ENCODE measurements around the gene SCML1.

The SCML1 gene

DNA sequence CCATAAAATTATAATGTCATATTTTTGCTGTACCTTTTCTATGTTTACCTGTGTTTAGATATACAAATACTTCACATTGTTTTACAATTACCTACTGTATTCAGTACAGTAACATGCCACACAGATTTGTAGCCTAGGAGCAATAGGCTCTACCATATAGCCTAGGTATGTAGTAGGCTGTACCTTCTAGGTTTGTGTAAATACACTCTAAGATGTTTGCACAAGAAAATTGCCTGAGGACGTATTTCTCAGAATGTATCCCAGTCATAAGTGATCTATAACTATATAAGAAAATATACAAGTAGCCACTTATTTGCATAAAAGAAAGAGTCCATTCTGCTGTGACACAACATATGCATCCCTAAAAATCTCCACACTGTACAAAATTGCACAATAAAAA is 36.3 kb upstream of the SCML1 start:
- no peaks in the 10 kb centered on the region for H3K27me3 ChIP-seq (ENCODE audit: insufficient read depth, low read length, poor library complexity)
- H3K4ac ChIP-seq (ENCODE audit: low read depth, low read length): no peak overlapping the region
- no peak overlapping the region for H3K18ac ChIP-seq (ENCODE audit: low read length)
- H4K5ac ChIP-seq (ENCODE audit: low read length): no peak overlapping the region
- H4K8ac ChIP-seq (ENCODE audit: low read depth, low read length): no peak overlapping the region
- no peak overlapping the region for H3K4me2 ChIP-seq (ENCODE audit: low read length)
- WGBS (ENCODE audit: extremely low coverage, insufficient coverage, low lambda C conversion rate): no CpG with 5 or more reads among the region's 1 CpG
- H2BK15ac ChIP-seq (replicated peaks; ENCODE audit: low read depth): no peak overlapping the region
- H3K27ac ChIP-seq (ENCODE audit: low read depth, low read length): no peak overlapping the region
- no peaks in the 10 kb centered on the region for H3K4me1 ChIP-seq (ENCODE audit: control insufficient read depth, low read depth, low read length)
- no peak overlapping the region for H2AK5ac ChIP-seq (ENCODE audit: low read length)
- H3K56ac ChIP-seq (ENCODE audit: low read length): no peak overlapping the region
- H3K23ac ChIP-seq (ENCODE audit: low read length): no peak overlapping the region
- H3K79me2 ChIP-seq (ENCODE audit: control insufficient read depth, insufficient read depth, low read length): no peaks in the 10 kb centered on the region
- no peaks in the 10 kb centered on the region for H3K79me1 ChIP-seq (ENCODE audit: low read length)
- no peaks in the 10 kb centered on the region for H3K36me3 ChIP-seq (ENCODE audit: control insufficient read depth, insufficient read depth, low read length)
- no peak overlapping the region for H2BK120ac ChIP-seq (ENCODE audit: low read depth, low read length)
- H3K4me3 ChIP-seq (ENCODE audit: low read length): no peak overlapping the region
- DNase-seq: no peak
- H2BK5ac ChIP-seq (ENCODE audit: low read length): no peak overlapping the region
- H3K9ac ChIP-seq (ENCODE audit: low read length): no peak overlapping the region

GRCh38 chrX:17703201-17703600 is 34.1 kb upstream of the SCML1 start:
- no peak overlapping the region for H4K5ac ChIP-seq (ENCODE audit: low read length)
- H2AK5ac ChIP-seq (ENCODE audit: low read length): no peak overlapping the region
- no peaks in the 10 kb centered on the region for H3K4me1 ChIP-seq (ENCODE audit: control insufficient read depth, low read depth, low read length)
- no peaks in the 10 kb centered on the region for H3K36me3 ChIP-seq (ENCODE audit: control insufficient read depth, insufficient read depth, low read length)
- no peak overlapping the region for H3K27ac ChIP-seq (ENCODE audit: low read depth, low read length)
- H3K4ac ChIP-seq (ENCODE audit: low read depth, low read length): no peak overlapping the region
- no peak overlapping the region for H3K23ac ChIP-seq (ENCODE audit: low read length)
- H3K9ac ChIP-seq (ENCODE audit: low read length): no peak overlapping the region
- H3K4me2 ChIP-seq (ENCODE audit: low read length): no peak overlapping the region
- no peak for DNase-seq
- H3K18ac ChIP-seq (ENCODE audit: low read length): no peak overlapping the region
- no peaks in the 10 kb centered on the region for H3K79me1 ChIP-seq (ENCODE audit: low read length)
- no peaks in the 10 kb centered on the region for H3K27me3 ChIP-seq (ENCODE audit: insufficient read depth, low read length, poor library complexity)
- WGBS (ENCODE audit: extremely low coverage, insufficient coverage, low lambda C conversion rate): no CpG with 5 or more reads among the region's 2 CpGs
- H4K8ac ChIP-seq (ENCODE audit: low read depth, low read length): no peak overlapping the region
- H3K4me3 ChIP-seq (ENCODE audit: low read length): no peak overlapping the region
- no peak overlapping the region for H2BK120ac ChIP-seq (ENCODE audit: low read depth, low read length)
- no peak overlapping the region for H2BK15ac ChIP-seq (replicated peaks; ENCODE audit: low read depth)
- no peak overlapping the region for H2BK5ac ChIP-seq (ENCODE audit: low read length)
- H3K79me2 ChIP-seq (ENCODE audit: control insufficient read depth, insufficient read depth, low read length): no peaks in the 10 kb centered on the region
- no peak overlapping the region for H3K56ac ChIP-seq (ENCODE audit: low read length)

- H3K18ac ChIP-seq (ENCODE audit: low read length): no peak overlapping the region
- no peak overlapping the region for H4K5ac ChIP-seq (ENCODE audit: low read length)
- H3K36me3 ChIP-seq (ENCODE audit: control insufficient read depth, insufficient read depth, low read length): no peaks in the 10 kb centered on the region
- no peaks in the 10 kb centered on the region for H3K79me1 ChIP-seq (ENCODE audit: low read length)
- no peak for DNase-seq
- no peak overlapping the region for H4K8ac ChIP-seq (ENCODE audit: low read depth, low read length)
- no peak overlapping the region for H3K23ac ChIP-seq (ENCODE audit: low read length)
- no CpG with 5 or more reads among the region's 2 CpGs for WGBS (ENCODE audit: extremely low coverage, insufficient coverage, low lambda C conversion rate)
- no peak overlapping the region for H3K4me3 ChIP-seq (ENCODE audit: low read length)
- H3K9ac ChIP-seq (ENCODE audit: low read length): no peak overlapping the region
- H3K27me3 ChIP-seq (ENCODE audit: insufficient read depth, low read length, poor library complexity): no peaks in the 10 kb centered on the region
- H3K4me1 ChIP-seq (ENCODE audit: control insufficient read depth, low read depth, low read length): no peaks in the 10 kb centered on the region
- no peaks in the 10 kb centered on the region for H3K79me2 ChIP-seq (ENCODE audit: control insufficient read depth, insufficient read depth, low read length)
- H3K4ac ChIP-seq (ENCODE audit: low read depth, low read length): no peak overlapping the region
- no peak overlapping the region for H2AK5ac ChIP-seq (ENCODE audit: low read length)
- H2BK5ac ChIP-seq (ENCODE audit: low read length): no peak overlapping the region
- H3K4me2 ChIP-seq (ENCODE audit: low read length): no peak overlapping the region
- H3K56ac ChIP-seq (ENCODE audit: low read length): no peak overlapping the region
- H2BK15ac ChIP-seq (replicated peaks; ENCODE audit: low read depth): no peak overlapping the region
- H2BK120ac ChIP-seq (ENCODE audit: low read depth, low read length): no peak overlapping the region
- no peak overlapping the region for H3K27ac ChIP-seq (ENCODE audit: low read depth, low read length)
These were observed 32.1 kb upstream of the SCML1 start for GRCh38 chrX:17705211-17705610.

DNA sequence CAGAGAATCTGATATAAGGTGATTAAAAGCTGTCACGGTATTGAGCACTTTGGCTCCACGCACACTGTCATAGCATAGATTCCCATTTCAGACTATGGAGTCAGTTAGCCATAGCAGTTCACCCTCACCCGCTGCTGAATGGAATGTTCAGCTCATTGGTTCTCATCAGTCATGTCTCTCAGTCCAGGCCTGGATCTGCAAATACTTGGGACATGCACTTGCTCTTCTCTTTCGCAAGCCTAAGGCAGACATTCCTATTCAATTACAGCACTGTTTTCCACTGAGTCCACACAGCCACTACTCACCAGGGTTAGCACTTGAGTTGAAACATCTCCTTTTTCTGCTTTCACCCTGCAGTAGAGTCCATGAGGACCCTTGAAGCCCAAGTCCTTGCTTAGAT is 30.6 kb upstream of the SCML1 start:
- H3K36me3 ChIP-seq (ENCODE audit: control insufficient read depth, insufficient read depth, low read length): no peaks in the 10 kb centered on the region
- no peak overlapping the region for H2BK5ac ChIP-seq (ENCODE audit: low read length)
- WGBS (ENCODE audit: extremely low coverage, insufficient coverage, low lambda C conversion rate): no CpG with 5 or more reads among the region's 4 CpGs
- no peak overlapping the region for H3K23ac ChIP-seq (ENCODE audit: low read length)
- H4K8ac ChIP-seq (ENCODE audit: low read depth, low read length): no peak overlapping the region
- no peak overlapping the region for H3K56ac ChIP-seq (ENCODE audit: low read length)
- H3K27me3 ChIP-seq (ENCODE audit: insufficient read depth, low read length, poor library complexity): no peaks in the 10 kb centered on the region
- H3K4me2 ChIP-seq (ENCODE audit: low read length): no peak overlapping the region
- no peak overlapping the region for H3K27ac ChIP-seq (ENCODE audit: low read depth, low read length)
- no peaks in the 10 kb centered on the region for H3K79me2 ChIP-seq (ENCODE audit: control insufficient read depth, insufficient read depth, low read length)
- H2BK120ac ChIP-seq (ENCODE audit: low read depth, low read length): no peak overlapping the region
- no peaks in the 10 kb centered on the region for H3K79me1 ChIP-seq (ENCODE audit: low read length)
- H3K4ac ChIP-seq (ENCODE audit: low read depth, low read length): no peak overlapping the region
- no peaks in the 10 kb centered on the region for H3K4me1 ChIP-seq (ENCODE audit: control insufficient read depth, low read depth, low read length)
- peak; percentile 56 for DNase-seq
- H2AK5ac ChIP-seq (ENCODE audit: low read length): no peak overlapping the region
- H2BK15ac ChIP-seq (replicated peaks; ENCODE audit: low read depth): no peak overlapping the region
- H3K4me3 ChIP-seq (ENCODE audit: low read length): no peak overlapping the region
- no peak overlapping the region for H4K5ac ChIP-seq (ENCODE audit: low read length)
- no peak overlapping the region for H3K9ac ChIP-seq (ENCODE audit: low read length)
- no peak overlapping the region for H3K18ac ChIP-seq (ENCODE audit: low read length)

GRCh38 chrX:17707731-17708130 is 29.6 kb upstream of the SCML1 start:
- Histone ChIP-seq H2BK15ac (replicated peaks; ENCODE audit: low read depth) (no peak overlapping the region), H3K23ac (ENCODE audit: low read length) (no peak overlapping the region), H3K4me3 (ENCODE audit: low read length) (no peak overlapping the region), H2BK120ac (ENCODE audit: low read depth, low read length) (no peak overlapping the region), H2AK5ac (ENCODE audit: low read length) (no peak overlapping the region), H4K5ac (ENCODE audit: low read length) (no peak overlapping the region), H3K27me3 (ENCODE audit: insufficient read depth, low read length, poor library complexity) (no peaks in the 10 kb centered on the region), H3K79me1 (ENCODE audit: low read length) (no peaks in the 10 kb centered on the region), H3K18ac (ENCODE audit: low read length) (no peak overlapping the region), H3K79me2 (ENCODE audit: control insufficient read depth, insufficient read depth, low read length) (no peaks in the 10 kb centered on the region), H3K4me1 (ENCODE audit: control insufficient read depth, low read depth, low read length) (no peaks in the 10 kb centered on the region), H3K36me3 (ENCODE audit: control insufficient read depth, insufficient read depth, low read length) (no peaks in the 10 kb centered on the region), H2BK5ac (ENCODE audit: low read length) (no peak overlapping the region), H3K56ac (ENCODE audit: low read length) (no peak overlapping the region), H3K9ac (ENCODE audit: low read length) (no peak overlapping the region), H4K8ac (ENCODE audit: low read depth, low read length) (no peak overlapping the region), H3K4me2 (ENCODE audit: low read length) (no peak overlapping the region), H3K27ac (ENCODE audit: low read depth, low read length) (no peak overlapping the region), H3K4ac (ENCODE audit: low read depth, low read length) (no peak overlapping the region)
- DNase-seq: no peak
- WGBS (ENCODE audit: extremely low coverage, insufficient coverage, low lambda C conversion rate): no CpG with 5 or more reads among the region's 3 CpGs

DNA sequence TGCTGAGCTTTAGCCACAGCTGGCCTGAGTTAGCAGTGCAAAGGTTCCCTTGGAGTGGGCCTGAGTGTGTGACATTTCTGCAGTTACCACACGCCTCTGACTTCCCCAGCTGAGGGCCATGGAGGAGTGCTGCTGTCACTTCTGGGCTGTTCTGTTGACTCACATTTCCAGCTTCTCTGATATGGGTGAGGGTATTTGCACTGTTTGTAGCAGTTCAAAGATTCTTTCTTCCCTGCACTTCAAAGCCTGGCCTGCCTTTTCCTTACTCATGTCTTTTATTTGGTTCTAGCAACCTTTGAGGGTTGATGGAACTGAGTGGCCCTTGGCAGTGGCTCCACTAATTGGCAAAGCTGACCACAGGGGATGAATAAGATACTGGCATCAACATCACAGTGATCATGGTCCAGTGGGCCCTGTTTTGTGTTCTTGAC is 26.4 kb upstream of the SCML1 start:
- no peak overlapping the region for H2AK5ac ChIP-seq (ENCODE audit: low read length)
- H3K4me1 ChIP-seq (ENCODE audit: control insufficient read depth, low read depth, low read length): no peaks in the 10 kb centered on the region
- DNase-seq: no peak
- no peak overlapping the region for H3K4me2 ChIP-seq (ENCODE audit: low read length)
- no peak overlapping the region for H3K56ac ChIP-seq (ENCODE audit: low read length)
- H3K18ac ChIP-seq (ENCODE audit: low read length): no peak overlapping the region
- no peak overlapping the region for H2BK15ac ChIP-seq (replicated peaks; ENCODE audit: low read depth)
- no peaks in the 10 kb centered on the region for H3K27me3 ChIP-seq (ENCODE audit: insufficient read depth, low read length, poor library complexity)
- no peak overlapping the region for H3K4ac ChIP-seq (ENCODE audit: low read depth, low read length)
- H3K27ac ChIP-seq (ENCODE audit: low read depth, low read length): no peak overlapping the region
- H3K9ac ChIP-seq (ENCODE audit: low read length): no peak overlapping the region
- no peaks in the 10 kb centered on the region for H3K36me3 ChIP-seq (ENCODE audit: control insufficient read depth, insufficient read depth, low read length)
- no peak overlapping the region for H2BK5ac ChIP-seq (ENCODE audit: low read length)
- H3K23ac ChIP-seq (ENCODE audit: low read length): no peak overlapping the region
- H3K4me3 ChIP-seq (ENCODE audit: low read length): no peak overlapping the region
- no peak overlapping the region for H4K5ac ChIP-seq (ENCODE audit: low read length)
- WGBS (ENCODE audit: extremely low coverage, insufficient coverage, low lambda C conversion rate): no CpG with 5 or more reads among the region's 1 CpG
- H3K79me2 ChIP-seq (ENCODE audit: control insufficient read depth, insufficient read depth, low read length): no peaks in the 10 kb centered on the region
- H2BK120ac ChIP-seq (ENCODE audit: low read depth, low read length): no peak overlapping the region
- H4K8ac ChIP-seq (ENCODE audit: low read depth, low read length): no peak overlapping the region
- no peaks in the 10 kb centered on the region for H3K79me1 ChIP-seq (ENCODE audit: low read length)
